Brain microvascular endothelial cell (primary cell): ENCODE data around the gene WASF2.

ENCODE experiments used
- DNase-seq: peaks from one replicate; pipeline ENCODE4 v3.0.0-alpha.2; 2020
- H3K27ac ChIP-seq: fragments of 250-450 bp; sonication (Bioruptor Pico); 2 replicates; pipeline ENCODE4 v1.5.1; 2020; ENCODE audit warnings: mild to moderate bottlenecking, moderate library complexity
- H3K27me3 ChIP-seq: fragments of 250-450 bp; sonication (Bioruptor Pico); replicated peaks from 2 replicates; pipeline ENCODE4 v1.5.1; 2020; ENCODE audit warnings: mild to moderate bottlenecking
- H3K36me3 ChIP-seq: fragments of 250-450 bp; sonication (Bioruptor Pico); replicated peaks from 2 replicates; pipeline ENCODE4 v1.5.1; 2020; ENCODE audit warnings: mild to moderate bottlenecking
- H3K4me3 ChIP-seq: 2 replicates; pipeline ENCODE4 v1.5.1; 2011; ENCODE audit warnings: low read depth, mild to moderate bottlenecking, control low read depth, low read length, moderate library complexity
- CTCF ChIP-seq: IDR thresholded peaks from 2 replicates; pipeline ENCODE4 v1.5.1; 2011; ENCODE audit warnings: low read depth, mild to moderate bottlenecking, moderate library complexity, low read length, control low read depth, inconsistent platforms; ENCODE audit errors: missing control alignments
- in situ Hi-C: cut with HindIII; loops from 2 replicates; pipeline ENCODE4 v1.10.0; 2017; ENCODE audit warnings: low sequenced_read_pairs, low pct_ligation_motif_present

Gene WASF2

GRCh38 chr1:27366113-27366410, 123.9 kb downstream of the WASF2 start:
- Histone ChIP-seq H3K27ac (peak overlapping the region; percentile 80), H3K36me3 (peaks cover 1% of the 10 kb centered on the region), H3K4me3 (peak overlapping the region; percentile 74), H3K27me3 (no peaks in the 10 kb centered on the region)
- in situ Hi-C loops, result no loop called here
- peak; percentile 70 for DNase-seq
- no peak for TF ChIP-seq CTCF

DNA sequence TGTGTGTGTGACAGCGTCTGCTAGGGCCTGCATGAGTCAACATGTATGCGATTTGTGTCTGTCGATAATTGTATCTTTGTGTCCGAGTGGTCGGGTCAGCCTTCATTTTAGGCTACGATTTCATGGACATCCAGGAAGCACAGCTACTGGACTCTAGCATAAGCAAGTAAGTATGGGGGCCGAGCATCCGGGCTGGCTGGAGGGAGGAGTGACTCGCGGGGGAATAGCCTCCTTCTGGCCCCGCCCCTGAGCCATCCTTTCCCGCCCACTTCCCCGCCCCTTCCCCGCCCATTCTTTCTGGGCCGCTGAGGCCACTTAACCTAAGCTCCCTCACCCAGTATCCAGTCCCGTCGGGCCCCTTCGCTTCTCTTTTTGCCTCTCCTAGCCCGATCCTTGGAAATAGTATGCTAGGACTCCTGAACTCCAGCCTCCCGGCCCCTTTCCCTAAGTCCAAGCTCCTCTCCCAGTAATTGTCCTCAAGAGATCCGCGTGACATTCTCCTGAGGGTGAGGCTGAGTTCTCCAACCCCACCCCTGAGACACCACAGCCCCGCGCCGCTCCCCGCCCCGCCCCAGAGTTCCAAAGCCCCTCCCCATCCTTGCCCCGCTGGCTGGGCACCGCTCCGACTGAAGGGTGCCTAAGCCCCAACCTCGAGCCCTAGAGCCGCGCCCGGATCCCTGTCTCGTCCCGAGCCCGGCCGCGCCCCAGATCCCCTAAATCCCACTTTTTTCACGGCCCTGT, 124.4 kb downstream of the WASF2 start:
- Histone ChIP-seq H3K27me3 (no peaks in the 10 kb centered on the region), H3K4me3 (peak overlapping the region; percentile 74), H3K36me3 (peaks cover 3% of the 10 kb centered on the region), H3K27ac (peak overlapping the region; percentile 80)
- in situ Hi-C loops, result no loop called here
- no peak for TF ChIP-seq CTCF
- peak; percentile 84 for DNase-seq

DNA sequence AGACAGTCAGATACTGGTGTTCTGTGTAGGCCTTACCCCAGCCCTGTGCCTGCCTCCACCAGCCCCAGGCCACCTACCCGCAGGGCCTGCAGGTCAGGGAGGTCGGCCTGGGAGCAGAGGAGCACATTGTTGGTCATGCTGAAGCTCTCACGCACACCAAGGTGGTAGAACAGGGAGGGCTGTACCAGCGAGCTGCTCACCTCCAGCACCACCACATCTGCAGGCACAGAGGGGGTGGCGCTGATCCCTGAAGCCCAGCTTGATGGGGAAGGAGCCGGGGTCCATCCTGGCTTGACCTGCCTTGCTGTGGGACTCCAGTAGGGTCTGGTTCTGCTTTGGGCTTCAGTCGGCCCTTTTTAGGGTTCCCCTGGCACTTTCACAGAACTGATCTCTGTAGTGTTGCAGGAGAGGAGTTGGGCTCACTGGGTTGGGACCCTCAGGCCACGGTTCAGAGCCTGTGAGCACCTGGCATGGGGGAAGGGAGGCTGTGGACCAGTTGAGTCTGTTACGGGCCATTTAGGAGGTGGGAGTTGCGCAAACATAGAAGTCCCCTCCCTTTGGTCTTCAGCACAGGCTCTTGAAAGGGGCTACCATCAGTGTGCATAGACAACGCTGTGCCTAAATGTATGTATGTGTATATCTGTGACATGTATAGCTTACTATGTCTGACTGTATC, 125.1 kb downstream of the WASF2 start:
- no peaks in the 10 kb centered on the region for H3K27me3 ChIP-seq
- TF ChIP-seq CTCF, result no peak
- H3K36me3 ChIP-seq, result peaks cover 3% of the 10 kb centered on the region
- no peak for DNase-seq
- H3K4me3 ChIP-seq, result peak overlapping the region; percentile 35
- in situ Hi-C loops, result no loop called here
- no peak overlapping the region for H3K27ac ChIP-seq

DNA sequence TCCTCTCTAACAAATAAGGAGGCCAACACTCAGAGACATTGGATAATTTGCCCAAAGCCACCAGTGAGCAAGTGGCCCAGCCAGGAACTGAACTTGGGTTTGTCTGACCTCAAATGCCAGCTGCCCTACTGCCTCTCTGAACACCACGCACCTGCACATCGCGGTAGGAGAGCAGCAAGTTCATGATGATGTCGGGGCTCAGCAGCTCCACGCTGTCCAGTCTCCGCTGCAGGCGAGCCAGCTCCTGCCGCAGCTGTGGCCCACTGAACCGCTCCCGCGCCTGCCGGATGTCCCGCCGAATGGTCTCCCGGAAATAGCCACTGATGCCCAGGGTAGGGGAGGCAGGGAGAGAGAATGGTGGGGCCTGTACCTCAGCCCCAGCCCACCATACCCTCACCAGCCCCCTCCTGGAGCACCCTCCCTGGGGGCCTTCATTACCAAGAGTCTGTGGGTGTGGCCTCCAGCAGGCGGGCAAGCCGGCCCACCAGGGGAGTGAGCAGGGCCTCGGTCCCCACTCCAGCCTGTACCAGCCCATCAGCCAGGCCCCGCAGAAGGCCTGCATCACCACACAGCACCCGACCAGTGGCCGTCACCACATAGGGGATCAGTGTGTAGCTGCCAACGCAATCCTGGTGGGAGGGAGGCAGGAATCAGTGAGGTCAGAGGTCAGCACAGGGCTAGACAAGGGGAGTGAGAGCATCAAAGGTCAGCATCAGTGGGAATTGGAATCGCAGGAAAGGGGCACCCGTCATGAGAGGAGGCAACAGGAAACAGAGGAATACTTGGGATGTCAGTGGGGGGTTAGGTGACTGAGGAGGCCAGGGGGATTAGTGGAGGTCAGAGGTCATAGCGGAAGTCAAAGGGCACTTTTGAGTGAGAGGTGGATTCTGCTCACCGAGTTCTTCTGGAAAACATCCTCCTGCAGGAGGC, 125.9 kb downstream of the WASF2 start:
- Histone ChIP-seq H3K27me3 (no peaks in the 10 kb centered on the region), H3K36me3 (peaks cover 3% of the 10 kb centered on the region), H3K4me3 (no peak overlapping the region), H3K27ac (no peak overlapping the region)
- in situ Hi-C loops, result no loop called here
- no peak for DNase-seq
- no peak for TF ChIP-seq CTCF

DNA sequence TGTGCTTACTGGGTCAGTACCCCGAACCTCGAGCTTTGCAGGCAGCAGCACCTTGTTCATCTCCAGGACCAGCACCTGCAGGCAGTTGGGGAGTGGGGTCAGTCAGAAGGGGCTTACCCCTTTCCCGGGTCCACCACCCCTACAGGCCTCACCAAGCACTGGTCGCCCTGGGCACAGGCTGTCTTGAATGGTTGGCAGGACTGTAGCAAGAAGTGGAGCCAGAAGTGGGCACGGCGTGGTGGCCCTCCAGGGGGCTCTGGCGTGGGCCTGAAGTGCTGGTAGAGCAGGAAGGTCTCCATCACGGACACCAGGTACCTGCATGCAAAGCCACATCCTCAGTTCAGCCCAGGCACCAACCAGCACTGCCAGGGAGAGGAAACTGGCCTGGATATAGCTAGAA, 128.4 kb downstream of the WASF2 start:
- Histone ChIP-seq H3K4me3 (no peak overlapping the region), H3K27me3 (no peaks in the 10 kb centered on the region), H3K27ac (no peak overlapping the region), H3K36me3 (peaks cover 20% of the 10 kb centered on the region)
- DNase-seq, result no peak
- in situ Hi-C loops, result no loop called here
- no peak for TF ChIP-seq CTCF
